Endothelial cell of umbilical vein (primary cell): ENCODE results near the gene SCAPER. TPM values are rescaled to one million over a fixed set of nuclear protein-coding genes. Genes with fewer than 3 reads are reported as not detected.

ENCODE experiments used
- BruUV-seq: library from RNA; stranded (reverse); fragments of 400-500 nt; replicated peaks from 2 replicates; lab custom pipeline; 2021; lab: Mats Ljungman, UMichigan
- CTCF ChIA-PET: fragments of 300-600, 350-600 bp; sonication (Branson Sonifier 250); formaldehyde crosslinking; loops from one replicate; lab custom pipeline; 2021; ENCODE audit warnings: antibody characterized with exemption, inconsistent platforms; lab: Charles Lee
- POLR2A ChIA-PET: fragments of 300-600, 350-600 bp; sonication (Branson Sonifier 250); formaldehyde crosslinking; loops from one replicate; lab custom pipeline; 2021; ENCODE audit warnings: antibody characterized with exemption, inconsistent platforms; lab: Charles Lee
- DNase-seq: peaks from one replicate; pipeline ENCODE4 v3.0.0-alpha.2; 2011; ENCODE audit warnings: low read depth, low spot score
- FAIRE-seq: peaks from 2 replicates; lab custom pipeline; 2011; peaks lifted over from hg19 to GRCh38; lab: Jason Lieb, UNC
- H2AFZ ChIP-seq: 2 replicates; pipeline ENCODE4 v1.6.0; 2012; ENCODE audit warnings: low read depth, low read length, control low read depth, inconsistent platforms
- H3K27ac ChIP-seq: 2 replicates; pipeline ENCODE4 v1.5.1; 2011; ENCODE audit warnings: low read depth, mild to moderate bottlenecking, control low read depth, low read length, moderate library complexity; ENCODE audit not compliant: insufficient read depth
- H3K27me3 ChIP-seq, 2 experiments: 2 replicates each; pipeline versions ENCODE4 v1.6.0 to v1.6.1; 2011; ENCODE audit warnings: low read length in 2 of 2, mixed read lengths in 1 of 2; ENCODE audit not compliant: control insufficient read depth in 2 of 2, insufficient read depth in 2 of 2
- H3K36me3 ChIP-seq, 2 experiments: 2 replicates in 1 of 2; 3 replicates in 1 of 2; pipeline ENCODE4 v1.5.1; 2011; ENCODE audit warnings: low read length in 2 of 2, mild to moderate bottlenecking in 1 of 2, moderate library complexity in 1 of 2; ENCODE audit not compliant: control insufficient read depth in 2 of 2, insufficient read depth in 2 of 2; ENCODE audit errors: extremely low read depth in 1 of 2
- H3K4me1 ChIP-seq: 3 replicates; pipeline ENCODE4 v1.5.1; 2011; ENCODE audit warnings: mild to moderate bottlenecking, low read length; ENCODE audit not compliant: control insufficient read depth, insufficient read depth; ENCODE audit errors: extremely low read depth
- H3K4me2 ChIP-seq: 2 replicates; pipeline ENCODE4 v1.6.1; 2011; ENCODE audit warnings: low read length, control low read depth, mixed read lengths; ENCODE audit not compliant: insufficient read depth
- H3K4me3 ChIP-seq, 3 experiments: fragments of 200-600 bp in 1 of 3; sonication (generic), shearing (Covaris generic) in 1 of 3; replicated peaks in 1 of 3; 2 replicates each; pipeline ENCODE4 v1.5.1; 2011 to 2016; ENCODE audit warnings: control low read depth in 3 of 3, low read length in 3 of 3, mild to moderate bottlenecking in 2 of 3, inconsistent platforms in 1 of 3, low read depth in 1 of 3, moderate library complexity in 1 of 3; ENCODE audit not compliant: insufficient read depth in 1 of 3
- H3K79me2 ChIP-seq: 2 replicates; pipeline ENCODE4 v1.6.0; 2012; ENCODE audit warnings: low read length, inconsistent platforms; ENCODE audit not compliant: control insufficient read depth, insufficient read depth
- H3K9ac ChIP-seq: replicated peaks from 2 replicates; pipeline ENCODE3; 2011; ENCODE audit warnings: low read length, control low read depth; ENCODE audit not compliant: insufficient read depth; ENCODE audit errors: extremely low read depth
- H3K9me1 ChIP-seq: replicated peaks from 3 replicates; pipeline ENCODE4 v1.6.0; 2011; ENCODE audit warnings: mild to moderate bottlenecking, low read length; ENCODE audit not compliant: control insufficient read depth, insufficient read depth; ENCODE audit errors: extremely low read depth
- H3K9me3 ChIP-seq: replicated peaks from 2 replicates; pipeline ENCODE4 v1.5.1; 2012; ENCODE audit warnings: low read length, inconsistent platforms; ENCODE audit not compliant: control insufficient read depth, insufficient read depth
- H4K20me1 ChIP-seq: replicated peaks from 2 replicates; pipeline ENCODE3; 2011; ENCODE audit warnings: mild to moderate bottlenecking, low read length; ENCODE audit not compliant: control insufficient read depth, insufficient read depth; ENCODE audit errors: extremely low read depth
- EZH2 ChIP-seq: IDR thresholded peaks from 2 replicates; pipeline ENCODE4 v1.6.1; 2012; ENCODE audit warnings: borderline replicate concordance, low read depth, mild to moderate bottlenecking, moderate library complexity, low read length, inconsistent platforms; ENCODE audit not compliant: severe bottlenecking
- GATA2 ChIP-seq: IDR thresholded peaks from 2 replicates; pipeline ENCODE4 v1.7.0; 2011; ENCODE audit warnings: low read depth, mild to moderate bottlenecking, moderate library complexity, mixed read lengths, low read length; ENCODE audit not compliant: insufficient read length, insufficient read depth
- MYC ChIP-seq: IDR thresholded peaks from one replicate; pipeline ENCODE4 v1.6.1; 2011; ENCODE audit warnings: mild to moderate bottlenecking, low read depth, low read length
- POLR2AphosphoS5 ChIP-seq: IDR thresholded peaks from 2 replicates; pipeline ENCODE4 v1.6.1; 2012; ENCODE audit warnings: low read depth, mild to moderate bottlenecking, control low read depth, low read length, moderate library complexity; ENCODE audit not compliant: insufficient read depth
- dilution Hi-C: fragments of 300-500 bp; cut with MboI; formaldehyde crosslinking; loops from one replicate; pipeline ENCODE4 v1.15.0; 2019; ENCODE audit warnings: low sequenced_read_pairs; ENCODE audit not compliant: extremely low pct_ligation_motif_present
- intact Hi-C: fragments of 100-400 bp; cut with micrococcal nuclease; formaldehyde crosslinking; loops from one replicate; pipeline ENCODE4 v1.10.0; 2022
- polyA plus RNA-seq, 4 experiments: library from polyadenylated mRNA; depleted of rRNA in 3 of 4; stranded (reverse) in 3 of 4; unstranded in 1 of 4; fragments of >200 nt; gene quantifications; 2 replicates each; pipeline versions ENCODE4 v1.2.1 to v1.2.3, GENCODE V29; 2011 to 2012; ENCODE audit warnings: missing spikeins in 1 of 4
- total RNA-seq: library from RNA; stranded (reverse); gene quantifications from 2 replicates; pipeline ENCODE4 v1.2.3, GENCODE V29; 2021
- TF ChIP-seq, protein P1 (sequence below), 2 donors: IDR thresholded peaks; 1 replicate in 1 of 2; 2 replicates in 1 of 2; pipeline ENCODE4 v1.5.1; 2011; ENCODE audit warnings: low read length in 2 of 2, mild to moderate bottlenecking in 2 of 2, moderate library complexity in 2 of 2, control low read depth in 1 of 2, inconsistent platforms in 1 of 2, low read depth in 1 of 2; ENCODE audit not compliant: insufficient read depth in 1 of 2; ENCODE audit errors: extremely low read depth in 1 of 2
- TF ChIP-seq, protein P2 (sequence below): IDR thresholded peaks from 2 replicates; pipeline ENCODE4 v1.6.1; 2011; ENCODE audit not compliant: insufficient read depth, insufficient read length

The SCAPER gene
- total and polyA plus RNA-seq, 2 donors (not counting 3 experiments of a cell fraction or from before 2014, with no cell fraction given) = 2.7 to 12.7 TPM

DNA sequence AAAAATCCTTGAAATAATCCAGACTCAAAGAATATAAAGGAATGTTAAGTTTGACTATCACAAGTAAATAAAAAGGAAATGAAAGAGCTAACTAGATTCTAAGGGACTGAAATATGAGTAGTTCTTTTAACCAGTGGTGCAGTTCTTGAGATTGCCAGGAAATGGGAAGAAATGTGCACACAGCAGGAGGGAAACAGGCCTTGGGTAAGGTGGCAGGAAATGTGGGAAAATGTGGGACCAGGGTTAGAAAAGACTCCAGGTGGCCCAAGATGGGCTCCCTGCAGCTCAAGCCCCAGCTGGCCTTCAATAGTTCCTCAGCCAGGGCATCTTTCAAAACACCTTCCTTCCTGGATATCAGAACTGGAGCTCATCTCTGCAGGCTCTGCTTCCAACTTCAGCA lies 387.2 kb downstream of the SCAPER start:
- no peaks in the 10 kb centered on the region for H3K9me3 ChIP-seq
- H4K20me1 ChIP-seq = no peaks in the 10 kb centered on the region
- no peak overlapping the region for H3K4me3 ChIP-seq
- no TSS peak for BruUV-seq
- FAIRE-seq (no peak), DNase-seq (no peak)
- no peaks in the 10 kb centered on the region for H3K9me1 ChIP-seq
- H3K4me2 ChIP-seq = no peak overlapping the region
- H3K9ac ChIP-seq = no peak overlapping the region
- intact Hi-C loops = no loop called here
- H2AFZ ChIP-seq = no peak overlapping the region
- dilution Hi-C loops = no loop called here
- H3K36me3 ChIP-seq = no peaks in the 10 kb centered on the region
- ChIA-PET POLR2A (no interaction called here), CTCF (interaction anchor here (1.4 to 2.7 kb wide), 4 partner anchors 10 to 282 kb away, joined by 3 to 10 read pairs (median 6); no protein-coding TSS in a partner anchor)
- H3K27me3 ChIP-seq = no peaks in the 10 kb centered on the region
- no peaks in the 10 kb centered on the region for H3K4me1 ChIP-seq
- H3K79me2 ChIP-seq = no peaks in the 10 kb centered on the region
- TF ChIP-seq, protein P1, sequence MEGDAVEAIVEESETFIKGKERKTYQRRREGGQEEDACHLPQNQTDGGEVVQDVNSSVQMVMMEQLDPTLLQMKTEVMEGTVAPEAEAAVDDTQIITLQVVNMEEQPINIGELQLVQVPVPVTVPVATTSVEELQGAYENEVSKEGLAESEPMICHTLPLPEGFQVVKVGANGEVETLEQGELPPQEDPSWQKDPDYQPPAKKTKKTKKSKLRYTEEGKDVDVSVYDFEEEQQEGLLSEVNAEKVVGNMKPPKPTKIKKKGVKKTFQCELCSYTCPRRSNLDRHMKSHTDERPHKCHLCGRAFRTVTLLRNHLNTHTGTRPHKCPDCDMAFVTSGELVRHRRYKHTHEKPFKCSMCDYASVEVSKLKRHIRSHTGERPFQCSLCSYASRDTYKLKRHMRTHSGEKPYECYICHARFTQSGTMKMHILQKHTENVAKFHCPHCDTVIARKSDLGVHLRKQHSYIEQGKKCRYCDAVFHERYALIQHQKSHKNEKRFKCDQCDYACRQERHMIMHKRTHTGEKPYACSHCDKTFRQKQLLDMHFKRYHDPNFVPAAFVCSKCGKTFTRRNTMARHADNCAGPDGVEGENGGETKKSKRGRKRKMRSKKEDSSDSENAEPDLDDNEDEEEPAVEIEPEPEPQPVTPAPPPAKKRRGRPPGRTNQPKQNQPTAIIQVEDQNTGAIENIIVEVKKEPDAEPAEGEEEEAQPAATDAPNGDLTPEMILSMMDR (IDR thresholded peaks at IDR 0.05; ENCODE audit: extremely low read depth in 1 of 2, insufficient read depth in 1 of 2, low read depth in 1 of 2, low read length in 2 of 2) = no peak
- no peak for TF ChIP-seq MYC
- TF ChIP-seq GATA2 = no peak
- TF ChIP-seq POLR2AphosphoS5 = no peak
- H3K27ac ChIP-seq = no peak overlapping the region

DNA sequence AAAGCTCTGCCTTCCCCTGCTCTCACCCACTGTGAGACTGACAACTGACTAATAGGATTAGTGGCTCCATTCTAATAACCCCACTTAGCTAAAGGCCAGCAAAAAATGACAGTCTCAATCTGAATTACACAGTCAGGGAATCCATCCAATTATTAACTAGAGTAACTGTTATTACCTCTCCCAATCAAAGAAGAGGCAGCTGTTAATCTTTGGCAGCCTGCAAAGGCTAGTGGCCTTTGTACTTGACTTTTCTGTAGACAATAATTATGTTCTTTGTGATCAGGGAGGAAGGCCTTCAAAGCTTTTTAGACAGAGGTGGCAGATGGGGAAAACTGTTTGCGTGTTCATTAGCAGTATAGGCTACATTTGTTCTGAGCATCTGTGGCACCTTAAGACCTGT lies 390.9 kb downstream of the SCAPER start:
- BruUV-seq = no TSS peak
- no peak overlapping the region for H3K4me3 ChIP-seq
- H3K79me2 ChIP-seq = no peaks in the 10 kb centered on the region
- ChIA-PET CTCF (interaction anchor here (1.1 kb wide), 1 partner anchor 13 kb away, joined by 4 read pairs; no protein-coding TSS in a partner anchor), POLR2A (no interaction called here)
- H3K4me1 ChIP-seq = no peaks in the 10 kb centered on the region
- no peaks in the 10 kb centered on the region for H3K9me3 ChIP-seq
- no peak for DNase-seq
- no peaks in the 10 kb centered on the region for H3K9me1 ChIP-seq
- no peak for FAIRE-seq
- no peak overlapping the region for H3K27ac ChIP-seq
- dilution Hi-C loops (no loop called here), intact Hi-C loops (no loop called here)
- H4K20me1 ChIP-seq = no peaks in the 10 kb centered on the region
- no peak for TF ChIP-seq GATA2
- TF ChIP-seq, protein P2, sequence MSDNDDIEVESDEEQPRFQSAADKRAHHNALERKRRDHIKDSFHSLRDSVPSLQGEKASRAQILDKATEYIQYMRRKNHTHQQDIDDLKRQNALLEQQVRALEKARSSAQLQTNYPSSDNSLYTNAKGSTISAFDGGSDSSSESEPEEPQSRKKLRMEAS = no peak
- no peak for TF ChIP-seq EZH2
- H3K9ac ChIP-seq = no peak overlapping the region
- no peaks in the 10 kb centered on the region for H3K36me3 ChIP-seq
- no peaks in the 10 kb centered on the region for H3K27me3 ChIP-seq
- no peak overlapping the region for H2AFZ ChIP-seq
- H3K4me2 ChIP-seq = no peak overlapping the region
